Cerebellar cortex (tissue), 1 donor: ENCODE results near the gene EFNB2.

Experiments used
- DNase-seq: peaks from one replicate; pipeline ENCODE4 v3.0.0-alpha.2; 2015; ENCODE audit warnings: low spot score

The EFNB2 gene

GRCh38 chr13:106484084-106484483, 51.4 kb downstream of the EFNB2 start:
- DNase-seq, result no peak

- no peak for DNase-seq
These were observed 53.5 kb downstream of the EFNB2 start for GRCh38 chr13:106481919-106482318.

GRCh38 chr13:106480351-106480910, 55.0 kb downstream of the EFNB2 start:
- no peak for DNase-seq

- DNase-seq, result no peak
These were observed 55.5 kb downstream of the EFNB2 start for GRCh38 chr13:106479929-106480328.

- DNase-seq, result no peak
These were observed 57.3 kb downstream of the EFNB2 start for GRCh38 chr13:106478116-106478515.

- DNase-seq, result no peak
These were observed 58.2 kb downstream of the EFNB2 start for GRCh38 chr13:106477303-106477702.

GRCh38 chr13:106475852-106476251, 59.6 kb downstream of the EFNB2 start:
- DNase-seq, result no peak

- no peak for DNase-seq
These were observed 60.5 kb downstream of the EFNB2 start for GRCh38 chr13:106474912-106475311.

- DNase-seq, result no peak
These were observed 62.3 kb downstream of the EFNB2 start for GRCh38 chr13:106473154-106473553.

- no peak for DNase-seq
These were observed 62.8 kb downstream of the EFNB2 start for GRCh38 chr13:106472621-106473020.

- DNase-seq, result no peak
These were observed 63.4 kb downstream of the EFNB2 start for GRCh38 chr13:106471957-106472543.

GRCh38 chr13:106470576-106470975, 64.9 kb downstream of the EFNB2 start:
- no peak for DNase-seq

- DNase-seq, result no peak
These were observed 66.5 kb downstream of the EFNB2 start for GRCh38 chr13:106468744-106469590.

GRCh38 chr13:106468207-106468606, 67.3 kb downstream of the EFNB2 start:
- DNase-seq, result peak; percentile 67

- no peak for DNase-seq
These were observed 67.9 kb downstream of the EFNB2 start for GRCh38 chr13:106467427-106468122.

- no peak for DNase-seq
These were observed 68.6 kb downstream of the EFNB2 start for GRCh38 chr13:106466691-106467426.

GRCh38 chr13:106464076-106464475, 71.4 kb downstream of the EFNB2 start:
- DNase-seq, result no peak

GRCh38 chr13:106462710-106463109, 72.8 kb downstream of the EFNB2 start:
- no peak for DNase-seq

GRCh38 chr13:106455777-106456176, 79.7 kb downstream of the EFNB2 start:
- DNase-seq, result no peak

GRCh38 chr13:106455190-106455589, 80.3 kb downstream of the EFNB2 start:
- no peak for DNase-seq

- no peak for DNase-seq
These were observed 82.4 kb downstream of the EFNB2 start for GRCh38 chr13:106453101-106453500.

- DNase-seq, result no peak
These were observed 84.5 kb downstream of the EFNB2 start for GRCh38 chr13:106450991-106451390.
